Ishikawa (cell line): ENCODE data around the gene HUS1B.

Experiments used
- CEBPB ChIP-seq: IDR thresholded peaks from 2 replicates; pipeline ENCODE4 v1.6.1; 2012
- CREB1 ChIP-seq: IDR thresholded peaks from 2 replicates; pipeline ENCODE4 v1.6.1; 2012; ENCODE audit warnings: low read depth
- EGR1 ChIP-seq: IDR thresholded peaks from 2 replicates; pipeline ENCODE4 v1.6.1; 2012
- EP300 ChIP-seq: IDR thresholded peaks from 2 replicates; pipeline ENCODE4 v1.6.1; 2012; ENCODE audit warnings: borderline replicate concordance
- FOXM1 ChIP-seq: IDR thresholded peaks from 2 replicates; pipeline ENCODE4 v1.6.1; 2012; ENCODE audit warnings: low read depth, borderline replicate concordance
- NFIC ChIP-seq: IDR thresholded peaks from 2 replicates; pipeline ENCODE4 v1.6.1; 2012
- RAD21 ChIP-seq: IDR thresholded peaks from 2 replicates; pipeline ENCODE4 v1.6.1; 2012; ENCODE audit warnings: low read depth
- TAF1 ChIP-seq: IDR thresholded peaks from 2 replicates; pipeline ENCODE4 v1.6.1; 2012; ENCODE audit warnings: low read depth, mild to moderate bottlenecking
- TCF12 ChIP-seq: IDR thresholded peaks from 2 replicates; pipeline ENCODE4 v1.6.1; 2012; ENCODE audit warnings: low read depth
- TEAD4 ChIP-seq: IDR thresholded peaks from 2 replicates; pipeline ENCODE4 v1.6.1; 2012
- YY1 ChIP-seq: IDR thresholded peaks from 2 replicates; pipeline ENCODE4 v1.6.1; 2012; ENCODE audit warnings: low read depth
- ZBTB7A ChIP-seq: IDR thresholded peaks from 2 replicates; pipeline ENCODE4 v1.6.1; 2012; ENCODE audit warnings: low read depth
- TF ChIP-seq, protein P1 (sequence below): IDR thresholded peaks from 2 replicates; pipeline ENCODE4 v1.6.1; 2012; ENCODE audit warnings: low read depth, mild to moderate bottlenecking
- TF ChIP-seq, protein P2 (sequence below): IDR thresholded peaks from 2 replicates; pipeline ENCODE4 v1.6.1; 2012
- TF ChIP-seq, protein P3 (sequence below): IDR thresholded peaks from 2 replicates; pipeline ENCODE4 v1.6.1; 2012

Gene HUS1B

DNA sequence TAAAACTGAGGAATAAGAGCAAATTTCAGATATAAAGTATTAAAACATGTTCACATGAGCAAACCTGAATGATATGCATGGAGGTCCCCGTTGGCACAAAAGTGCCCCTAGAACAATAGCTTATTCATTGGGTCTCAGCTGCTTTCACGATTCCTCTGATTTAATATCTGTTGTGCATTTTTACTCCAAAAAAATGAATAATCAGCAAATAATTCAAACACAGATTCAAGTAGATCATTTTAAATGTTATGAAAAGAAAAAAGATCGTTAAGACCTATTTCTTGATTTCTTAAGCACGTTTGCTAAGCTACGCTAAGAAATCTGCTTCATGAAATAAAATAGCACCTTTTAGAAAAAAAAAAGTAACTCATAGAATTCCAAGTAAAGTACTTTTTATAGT lies 21.7 kb downstream of the HUS1B start:
- no peak for TF ChIP-seq TCF12

DNA sequence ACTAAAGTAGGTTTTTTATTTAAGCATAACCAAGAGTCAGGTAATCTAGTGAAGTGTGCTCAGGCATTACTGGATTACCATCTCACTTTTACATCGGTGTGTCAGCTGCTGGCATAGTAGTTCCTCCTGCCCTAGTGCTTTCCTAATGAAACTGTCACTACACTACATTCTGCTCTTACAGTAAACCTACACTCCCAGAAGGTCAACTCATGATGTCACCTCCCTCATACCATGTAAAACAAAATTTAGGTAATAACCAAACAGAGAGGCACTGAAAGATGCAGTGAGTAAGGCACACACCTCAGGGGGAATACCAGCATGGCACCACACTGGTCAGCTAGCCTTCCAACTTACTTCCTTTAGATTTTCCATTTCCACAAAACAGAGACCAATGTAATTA lies 23.3 kb downstream of the HUS1B start:
- TF ChIP-seq, protein P1, sequence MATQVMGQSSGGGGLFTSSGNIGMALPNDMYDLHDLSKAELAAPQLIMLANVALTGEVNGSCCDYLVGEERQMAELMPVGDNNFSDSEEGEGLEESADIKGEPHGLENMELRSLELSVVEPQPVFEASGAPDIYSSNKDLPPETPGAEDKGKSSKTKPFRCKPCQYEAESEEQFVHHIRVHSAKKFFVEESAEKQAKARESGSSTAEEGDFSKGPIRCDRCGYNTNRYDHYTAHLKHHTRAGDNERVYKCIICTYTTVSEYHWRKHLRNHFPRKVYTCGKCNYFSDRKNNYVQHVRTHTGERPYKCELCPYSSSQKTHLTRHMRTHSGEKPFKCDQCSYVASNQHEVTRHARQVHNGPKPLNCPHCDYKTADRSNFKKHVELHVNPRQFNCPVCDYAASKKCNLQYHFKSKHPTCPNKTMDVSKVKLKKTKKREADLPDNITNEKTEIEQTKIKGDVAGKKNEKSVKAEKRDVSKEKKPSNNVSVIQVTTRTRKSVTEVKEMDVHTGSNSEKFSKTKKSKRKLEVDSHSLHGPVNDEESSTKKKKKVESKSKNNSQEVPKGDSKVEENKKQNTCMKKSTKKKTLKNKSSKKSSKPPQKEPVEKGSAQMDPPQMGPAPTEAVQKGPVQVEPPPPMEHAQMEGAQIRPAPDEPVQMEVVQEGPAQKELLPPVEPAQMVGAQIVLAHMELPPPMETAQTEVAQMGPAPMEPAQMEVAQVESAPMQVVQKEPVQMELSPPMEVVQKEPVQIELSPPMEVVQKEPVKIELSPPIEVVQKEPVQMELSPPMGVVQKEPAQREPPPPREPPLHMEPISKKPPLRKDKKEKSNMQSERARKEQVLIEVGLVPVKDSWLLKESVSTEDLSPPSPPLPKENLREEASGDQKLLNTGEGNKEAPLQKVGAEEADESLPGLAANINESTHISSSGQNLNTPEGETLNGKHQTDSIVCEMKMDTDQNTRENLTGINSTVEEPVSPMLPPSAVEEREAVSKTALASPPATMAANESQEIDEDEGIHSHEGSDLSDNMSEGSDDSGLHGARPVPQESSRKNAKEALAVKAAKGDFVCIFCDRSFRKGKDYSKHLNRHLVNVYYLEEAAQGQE, result no peak

DNA sequence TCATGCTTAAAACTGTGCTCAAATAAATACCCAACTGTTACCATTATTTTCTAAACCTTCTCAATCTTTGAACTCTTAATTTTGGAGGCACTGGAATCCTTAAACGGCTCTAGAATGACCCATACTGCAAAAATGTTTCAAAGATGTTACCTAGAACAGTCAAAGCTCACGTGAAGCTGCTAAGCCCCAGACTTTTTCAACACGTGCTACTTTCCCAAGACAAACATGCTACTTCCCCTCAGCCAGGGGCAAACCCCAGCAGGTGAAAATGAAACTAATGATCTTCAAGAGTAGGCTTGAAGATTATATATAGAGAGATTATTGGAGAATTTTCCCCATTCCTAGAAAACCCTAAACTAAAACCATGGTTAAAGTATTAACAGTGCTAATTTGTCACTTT lies 28.1 kb downstream of the HUS1B start:
- no peak for TF ChIP-seq NFIC
- TF ChIP-seq TEAD4, result no peak
- TF ChIP-seq EP300, result no peak
- TF ChIP-seq ZBTB7A, result no peak
- TF ChIP-seq CEBPB, result no peak
- TF ChIP-seq FOXM1, result no peak
- TF ChIP-seq, protein P2, sequence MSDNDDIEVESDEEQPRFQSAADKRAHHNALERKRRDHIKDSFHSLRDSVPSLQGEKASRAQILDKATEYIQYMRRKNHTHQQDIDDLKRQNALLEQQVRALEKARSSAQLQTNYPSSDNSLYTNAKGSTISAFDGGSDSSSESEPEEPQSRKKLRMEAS, result no peak
- TF ChIP-seq YY1, result no peak
- TF ChIP-seq, protein P1, result no peak
- no peak for TF ChIP-seq RAD21

DNA sequence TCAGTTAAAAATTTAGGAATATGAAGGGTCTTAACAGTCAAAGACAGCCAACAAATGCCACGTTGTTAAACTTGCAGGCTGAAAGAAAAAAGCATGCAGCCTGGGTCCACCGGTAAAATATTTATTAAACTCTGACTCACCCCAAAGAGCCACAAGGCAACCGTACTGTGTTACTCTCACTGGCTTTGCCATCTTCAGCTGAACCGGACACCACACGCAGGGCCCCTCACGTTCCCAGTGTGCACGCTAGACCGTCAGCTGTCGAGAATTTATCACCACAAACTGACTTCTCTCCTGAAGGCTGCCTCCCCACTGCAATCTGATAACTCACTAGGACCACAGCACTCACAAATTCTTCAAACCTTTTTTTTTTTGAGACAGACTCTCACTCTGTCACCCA lies 30.7 kb downstream of the HUS1B start:
- TF ChIP-seq EP300 (no peak), RAD21 (no peak), TEAD4 (no peak), ZBTB7A (no peak), CREB1 (no peak), CEBPB (no peak), EGR1 (no peak), TAF1 (no peak), NFIC (no peak), YY1 (no peak), FOXM1 (no peak), TCF12 (no peak)
- TF ChIP-seq, protein P2, result no peak
- TF ChIP-seq, protein P1, result no peak
- TF ChIP-seq, protein P3, sequence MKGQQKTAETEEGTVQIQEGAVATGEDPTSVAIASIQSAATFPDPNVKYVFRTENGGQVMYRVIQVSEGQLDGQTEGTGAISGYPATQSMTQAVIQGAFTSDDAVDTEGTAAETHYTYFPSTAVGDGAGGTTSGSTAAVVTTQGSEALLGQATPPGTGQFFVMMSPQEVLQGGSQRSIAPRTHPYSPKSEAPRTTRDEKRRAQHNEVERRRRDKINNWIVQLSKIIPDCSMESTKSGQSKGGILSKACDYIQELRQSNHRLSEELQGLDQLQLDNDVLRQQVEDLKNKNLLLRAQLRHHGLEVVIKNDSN, result no peak

DNA sequence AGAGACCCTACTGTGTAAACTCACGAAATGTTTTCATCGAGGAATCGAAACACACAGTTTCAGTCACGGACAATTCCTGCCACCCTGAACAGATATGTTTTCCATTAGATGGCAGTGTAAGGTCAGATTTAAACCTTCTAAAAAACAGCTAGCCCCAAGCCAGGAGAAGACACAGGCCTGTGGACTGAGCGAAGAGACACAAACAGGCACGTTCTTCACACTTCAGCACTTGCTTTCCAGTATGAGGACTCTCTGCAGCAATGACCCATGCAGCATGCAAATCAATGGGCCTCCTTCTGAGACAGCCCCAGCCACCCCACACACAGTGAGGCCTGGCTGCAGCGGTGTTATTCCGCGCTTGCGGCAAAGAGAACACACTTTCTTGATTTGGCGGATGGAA lies 31.9 kb downstream of the HUS1B start:
- TF ChIP-seq NFIC, result no peak
- TF ChIP-seq, protein P3, result no peak
- no peak for TF ChIP-seq EP300

DNA sequence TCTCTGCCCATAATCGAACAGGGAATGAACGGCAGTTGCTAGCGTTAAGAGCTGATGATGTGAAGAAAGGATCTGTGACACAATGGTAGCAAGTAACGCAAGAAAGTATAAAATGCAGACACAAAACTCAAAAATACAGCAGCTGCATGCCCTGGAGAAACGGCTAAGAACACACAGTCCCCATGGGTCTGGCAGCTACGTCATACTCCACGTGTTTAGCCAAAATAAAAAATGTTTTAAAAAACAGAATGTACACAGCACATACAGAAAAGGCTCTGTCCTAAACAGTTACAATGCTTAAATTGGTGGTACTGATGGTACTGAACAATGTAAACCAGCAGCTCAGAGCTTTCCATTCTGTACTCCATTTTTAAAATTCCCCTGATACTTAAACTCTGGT lies 34.4 kb downstream of the HUS1B start:
- TF ChIP-seq TCF12, result no peak
- TF ChIP-seq, protein P1, result no peak
- no peak for TF ChIP-seq FOXM1
- no peak for TF ChIP-seq EGR1
- no peak for TF ChIP-seq EP300
- TF ChIP-seq CREB1, result no peak
